HG03159 (cell line): ENCODE data around the gene SIT1.
A peak's percentile ranks its signal among the peaks of the same experiment; 100 is the strongest.
"Not testable (repeated sequence)": the region's sequence is repeated elsewhere in the genome, so short reads cannot be mapped to it uniquely, and the experiment has no call there.

Source experiments
- ATAC-seq: cut with Tn5 transposase; IDR thresholded peaks from one replicate; pipeline ENCODE4 v1.9.1; 2021; ENCODE audit warnings: mild to moderate bottlenecking, moderate library complexity; ENCODE audit not compliant: unreplicated experiment

Gene SIT1

GRCh38 chr9:35660966-35661415 lies 10.3 kb upstream of the SIT1 start:
- no peak for ATAC-seq

GRCh38 chr9:35659340-35659739 lies 8.6 kb upstream of the SIT1 start:
- no peak for ATAC-seq

- ATAC-seq, result no peak
Observed at GRCh38 chr9:35658968-35659220, 8.2 kb upstream of the SIT1 start.

- ATAC-seq, result peak; percentile 61
Observed at GRCh38 chr9:35658137-35658967, 7.6 kb upstream of the SIT1 start, which contains the start of gene CCDC107. CCDC107 (plus strand) TSS chr9:35658292; CDS start chr9:35658380, 88 bp downstream.

GRCh38 chr9:35657546-35658136 lies 6.9 kb upstream of the SIT1 start, which contains the start of gene RMRP:
RMRP (minus strand) TSS chr9:35658019.
- ATAC-seq, result peak; percentile 79

GRCh38 chr9:35656831-35657545 lies 6.3 kb upstream of the SIT1 start:
- ATAC-seq, result no peak

GRCh38 chr9:35656348-35656747 lies 5.6 kb upstream of the SIT1 start:
- no peak for ATAC-seq

- no peak for ATAC-seq
Observed at GRCh38 chr9:35653611-35654010, 2.9 kb upstream of the SIT1 start.

GRCh38 chr9:35652829-35653209 lies 2.1 kb upstream of the SIT1 start:
- no peak for ATAC-seq

GRCh38 chr9:35651956-35652828 lies 1.5 kb upstream of the SIT1 start:
- ATAC-seq, result no peak

- no peak for ATAC-seq
Observed at GRCh38 chr9:35649431-35650340, 1.0 kb downstream of the SIT1 start.

GRCh38 chr9:35646533-35647265 lies 4.0 kb downstream of the SIT1 start:
- peak; percentile 79 for ATAC-seq

GRCh38 chr9:35646153-35646532 lies 4.6 kb downstream of the SIT1 start:
- ATAC-seq, result no peak

GRCh38 chr9:35645736-35646135 lies 5.0 kb downstream of the SIT1 start:
- not testable (repeated sequence) for ATAC-seq

GRCh38 chr9:35643046-35643445 lies 7.7 kb downstream of the SIT1 start:
- no peak for ATAC-seq

- ATAC-seq, result not testable (repeated sequence)
Observed at GRCh38 chr9:35641478-35641877, 9.3 kb downstream of the SIT1 start.

- ATAC-seq, result not testable (repeated sequence)
Observed at GRCh38 chr9:35640431-35640830, 10.3 kb downstream of the SIT1 start.

- no peak for ATAC-seq
Observed at GRCh38 chr9:35639631-35640030, 11.1 kb downstream of the SIT1 start.

- ATAC-seq, result not testable (repeated sequence)
Observed at GRCh38 chr9:35639225-35639624, 11.5 kb downstream of the SIT1 start.
